Activated CD4-positive, alpha-beta T cell treated with anti-CD3 and anti-CD28 coated beads for 1 hour (primary cell): ENCODE results near the gene GARIN5B.
A peak's percentile ranks its signal among the peaks of the same experiment; 100 is the strongest.

Experiments
- DNase-seq: peaks from one replicate; pipeline ENCODE4 v3.0.0-alpha.2; 2020

The GARIN5B gene

DNA sequence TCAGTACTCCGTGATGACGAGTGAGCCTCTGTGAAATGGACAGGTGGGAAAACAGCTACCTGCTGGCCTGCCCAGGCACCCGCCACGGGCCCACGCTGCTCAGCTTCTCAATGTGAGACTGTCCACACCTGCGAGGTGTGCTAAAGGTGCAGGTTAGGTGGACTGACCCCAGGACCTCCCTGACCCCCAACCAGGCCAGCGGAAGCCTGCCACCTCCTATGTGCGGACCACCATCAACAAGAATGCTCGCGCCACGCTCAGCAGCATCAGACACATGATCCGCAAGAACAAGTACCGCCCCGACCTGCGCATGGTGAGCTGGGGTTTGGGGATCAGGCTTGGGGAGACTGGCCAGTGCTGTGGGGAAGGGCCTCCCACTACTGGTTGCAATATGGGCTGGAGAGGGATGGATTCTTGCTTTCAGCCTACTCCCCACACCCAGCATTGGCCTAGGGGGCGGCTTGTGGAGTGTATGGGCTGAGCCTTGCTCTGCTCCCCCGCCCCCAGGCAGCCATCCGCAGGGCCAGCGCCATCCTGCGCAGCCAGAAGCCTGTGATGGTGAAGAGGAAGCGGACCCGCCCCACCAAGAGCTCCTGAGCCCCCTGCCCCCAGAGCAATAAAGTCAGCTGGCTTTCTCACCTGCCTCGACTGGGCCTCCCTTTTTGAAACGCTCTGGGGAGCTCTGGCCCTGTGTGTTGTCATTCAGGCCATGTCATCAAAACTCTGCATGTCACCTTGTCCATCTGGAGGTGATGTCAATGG lies 24.9 kb upstream of the GARIN5B start:
- DNase-seq = no peak

DNA sequence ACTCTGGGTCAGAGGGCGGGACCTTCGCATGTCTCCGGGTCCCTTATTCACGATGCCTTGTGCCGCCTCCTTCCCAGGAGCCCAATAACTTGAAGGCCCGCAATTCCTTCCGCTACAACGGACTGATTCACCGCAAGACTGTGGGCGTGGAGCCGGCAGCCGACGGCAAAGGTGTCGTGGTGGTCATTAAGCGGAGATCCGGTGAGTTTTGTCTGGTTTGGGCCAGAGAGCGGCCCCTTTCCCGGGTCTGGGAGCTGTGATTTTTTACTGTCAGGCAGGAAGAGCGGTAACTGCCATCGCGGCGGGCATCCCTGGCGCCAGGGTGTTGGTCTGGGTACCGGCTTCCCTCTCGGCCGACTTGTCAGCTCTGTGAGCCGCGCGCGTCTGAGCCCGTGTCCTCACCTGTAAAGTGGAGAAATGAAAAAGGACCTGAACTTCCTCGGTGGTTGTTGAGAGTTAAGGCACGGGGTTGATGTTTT lies 23.5 kb upstream of the GARIN5B start:
- DNase-seq = no peak

DNA sequence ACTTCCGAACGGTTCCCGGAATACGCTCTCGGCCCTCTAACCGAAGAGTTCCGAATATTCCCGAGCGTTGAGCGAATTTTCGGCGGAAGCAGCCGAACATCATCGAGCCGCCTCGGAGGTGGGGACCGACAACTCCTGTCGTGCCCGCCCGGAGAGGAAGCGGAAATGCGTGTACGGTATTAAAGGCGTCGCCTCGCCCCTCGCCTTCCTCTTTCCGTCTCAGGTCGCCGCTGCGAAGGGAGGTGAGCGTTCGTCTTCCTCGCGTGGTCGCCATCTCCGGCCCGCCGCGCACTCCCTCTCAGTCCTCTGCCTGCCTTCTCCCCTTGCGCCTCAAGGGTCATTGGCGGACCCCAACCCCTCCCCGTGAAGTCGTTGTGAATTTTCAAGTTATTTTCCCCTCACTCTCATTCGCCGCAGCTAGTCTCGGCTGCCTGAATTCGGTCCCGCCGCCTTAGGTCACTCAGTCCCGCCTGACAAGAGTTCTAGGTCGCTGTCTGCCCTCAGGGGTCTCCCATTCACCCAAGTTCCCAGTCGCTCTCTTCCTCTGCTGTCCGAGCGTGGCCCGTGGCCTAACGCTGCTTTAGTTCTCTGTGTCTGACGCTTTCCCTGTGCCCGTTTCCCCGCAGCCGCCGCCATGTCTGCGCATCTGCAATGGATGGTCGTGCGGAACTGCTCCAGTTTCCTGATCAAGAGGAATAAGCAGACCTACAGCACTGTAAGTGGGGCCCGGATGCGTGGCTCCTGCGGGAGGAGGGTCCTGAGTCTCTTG lies 22.8 kb upstream of the GARIN5B start, which contains the start of gene RPL28:
RPL28 (plus strand) TSS at position 209 of the 769 bp plus-strand sequence; CDS start at position 635, 426 bp downstream.
- DNase-seq = peak; percentile 98

DNA sequence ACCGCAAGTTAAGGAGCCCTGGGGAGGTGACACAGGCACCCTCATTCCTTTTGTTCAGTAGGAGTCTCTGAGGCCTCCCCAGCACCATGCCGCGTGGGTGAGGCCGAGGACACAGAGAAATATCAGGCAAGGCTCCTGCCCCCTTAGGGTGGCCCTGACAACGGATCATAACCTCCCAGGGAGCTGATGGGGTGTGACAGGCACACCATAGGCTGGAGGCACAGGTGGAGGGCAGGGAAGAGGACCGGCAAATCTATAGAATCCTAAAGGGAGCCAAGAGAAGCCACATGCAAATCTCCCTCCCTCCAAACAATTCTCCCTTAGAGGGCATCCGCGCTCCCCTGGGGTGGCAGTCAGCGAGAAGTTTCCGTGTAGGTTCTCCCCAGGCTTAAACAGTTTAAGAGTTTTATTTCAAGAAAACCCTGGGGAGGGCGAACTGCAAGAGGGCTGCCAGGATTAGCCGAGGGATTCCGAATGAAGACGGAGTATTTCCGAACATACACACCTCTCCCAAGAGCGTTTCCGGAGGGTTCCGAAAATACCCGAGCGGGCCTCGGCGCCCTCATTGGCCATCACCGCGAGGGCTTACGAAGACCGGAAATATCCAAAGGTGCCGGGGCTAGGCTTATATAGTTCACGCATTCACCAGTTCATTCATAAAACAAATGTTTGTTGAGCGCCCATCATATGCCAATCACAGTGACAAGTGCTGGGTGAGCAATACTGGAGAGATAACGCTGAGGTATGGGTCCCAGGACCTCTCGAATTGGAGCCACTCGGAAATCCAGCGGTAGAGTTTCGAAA lies 22.1 kb upstream of the GARIN5B start:
- DNase-seq = peak; percentile 87

DNA sequence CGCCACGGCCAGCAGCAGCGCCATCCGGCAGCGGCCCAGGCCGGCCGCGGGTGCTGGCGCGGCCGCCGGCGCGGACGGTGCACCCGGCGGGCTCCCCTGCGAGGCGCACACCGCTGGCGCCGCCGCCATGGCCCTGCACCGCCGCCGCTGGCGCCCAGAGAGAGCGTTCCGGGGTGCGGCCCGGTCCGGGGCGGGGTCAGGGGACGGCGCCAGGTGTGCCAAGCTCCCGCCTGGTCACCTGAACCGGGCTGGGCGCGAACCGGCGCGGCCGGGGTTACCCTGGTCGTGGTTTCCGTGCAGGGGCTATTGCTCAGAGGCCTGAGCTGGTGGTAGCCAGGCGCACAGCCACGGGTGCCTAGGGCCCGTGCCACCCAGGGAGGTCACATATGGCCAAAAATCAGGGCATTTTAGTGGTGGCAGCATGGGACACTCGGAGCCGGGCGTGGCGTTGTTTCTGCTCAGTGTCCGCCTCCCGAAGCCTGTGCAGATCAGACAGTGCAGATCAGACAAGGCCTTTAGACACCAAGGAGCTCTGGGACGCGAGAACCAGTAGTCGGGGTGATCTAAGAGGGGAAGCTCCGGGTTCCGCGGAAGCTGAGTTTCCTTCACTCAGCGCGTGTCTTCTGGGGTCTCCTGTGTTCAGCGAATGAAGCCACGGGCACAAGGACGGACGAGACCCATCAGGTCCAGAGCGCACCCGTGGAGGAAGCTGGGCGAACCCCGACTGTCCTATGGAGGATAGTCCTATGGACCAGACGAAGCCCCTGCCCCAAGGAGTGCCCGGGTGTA lies 21.3 kb upstream of the GARIN5B start, which contains the start of gene TMEM238:
TMEM238 (minus strand) TSS at position 162 of the 789 bp plus-strand sequence; CDS start at position 129, 33 bp downstream.
- no peak for DNase-seq

DNA sequence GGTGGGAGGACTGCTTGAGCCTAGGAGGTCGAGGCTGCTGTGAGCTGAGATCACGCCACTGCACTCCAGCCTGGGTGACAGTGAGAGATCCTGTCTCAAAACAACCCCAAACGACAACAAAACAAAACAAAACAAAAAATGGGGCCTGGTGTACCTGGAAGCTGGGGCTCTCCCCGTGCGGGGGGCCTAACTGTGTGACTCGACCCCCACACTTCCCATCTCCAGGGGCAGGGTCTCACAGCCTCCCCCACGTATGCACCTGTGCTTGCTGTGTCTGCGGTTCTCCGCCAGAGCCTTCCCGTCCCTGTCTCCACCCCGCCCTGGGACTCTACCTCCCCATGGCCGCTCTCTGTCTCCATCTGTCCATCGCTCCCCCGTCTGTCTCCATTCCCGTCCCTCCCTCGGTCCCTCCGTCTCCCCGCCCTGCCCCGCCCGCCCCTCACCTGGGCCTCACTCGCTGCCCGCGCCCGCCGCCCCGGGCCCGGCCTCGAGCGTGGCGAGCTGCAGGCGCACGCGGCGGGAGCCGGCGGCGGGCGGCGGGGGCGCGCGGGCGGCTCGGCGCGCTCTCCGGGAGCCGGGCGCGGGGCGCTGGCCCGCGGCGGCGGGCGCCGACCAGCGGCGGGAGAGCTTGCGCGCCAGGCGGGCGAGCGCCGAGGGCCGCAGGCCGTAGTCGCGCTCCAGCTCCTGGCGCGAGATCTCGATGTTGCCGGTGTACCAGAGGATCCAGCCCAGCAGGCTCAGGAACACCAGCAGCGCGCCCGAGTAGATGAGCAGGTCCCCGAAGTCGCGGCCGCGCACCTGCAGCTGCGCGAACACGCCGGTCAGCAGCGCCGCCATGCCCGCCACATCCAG lies 20.4 kb upstream of the GARIN5B start:
- DNase-seq = peak; percentile 24

DNA sequence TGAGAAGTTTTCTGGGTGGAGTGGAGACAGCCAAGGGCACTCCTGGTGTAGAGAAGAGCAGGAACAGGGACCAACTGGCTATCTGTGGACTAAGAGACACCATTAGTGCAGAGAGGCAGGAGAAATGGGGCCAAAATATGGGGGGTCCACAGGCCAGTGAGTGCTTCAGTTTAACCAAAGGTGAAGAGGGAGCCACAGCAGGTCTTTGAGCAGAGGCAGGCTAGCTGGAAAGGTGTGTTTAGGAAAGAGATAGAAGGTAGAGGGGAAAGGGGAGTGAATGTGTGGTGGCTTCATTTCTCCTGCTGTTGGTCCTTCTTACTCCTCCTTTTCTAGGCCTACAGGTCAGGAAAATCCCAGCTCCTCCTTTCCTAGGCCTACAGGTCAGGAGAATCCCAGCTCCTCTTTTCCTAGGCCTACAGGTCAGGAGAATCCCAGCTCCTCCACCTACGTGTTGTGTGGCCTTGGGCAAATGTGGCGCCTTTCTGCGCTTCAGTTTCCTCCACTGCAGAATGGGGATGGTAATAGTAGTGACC lies 19.5 kb upstream of the GARIN5B start:
- DNase-seq = no peak

DNA sequence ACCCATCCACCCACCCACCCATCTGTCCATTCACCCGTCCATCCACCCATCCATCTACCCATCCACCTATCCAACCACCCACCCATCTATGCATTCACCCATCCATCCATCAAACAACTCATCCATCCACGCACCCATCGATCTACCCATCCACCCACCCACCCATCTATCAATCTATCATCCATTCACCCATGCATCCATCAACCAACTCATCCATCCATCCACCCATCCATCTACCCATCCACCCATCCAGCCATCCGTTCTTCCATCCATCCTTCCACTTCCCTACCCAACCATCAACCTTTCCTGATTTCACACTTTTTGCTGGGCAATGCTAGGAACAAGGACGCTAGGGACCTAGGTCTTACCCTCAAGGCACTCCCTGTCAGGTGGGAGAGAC lies 19.0 kb upstream of the GARIN5B start:
- no peak for DNase-seq

DNA sequence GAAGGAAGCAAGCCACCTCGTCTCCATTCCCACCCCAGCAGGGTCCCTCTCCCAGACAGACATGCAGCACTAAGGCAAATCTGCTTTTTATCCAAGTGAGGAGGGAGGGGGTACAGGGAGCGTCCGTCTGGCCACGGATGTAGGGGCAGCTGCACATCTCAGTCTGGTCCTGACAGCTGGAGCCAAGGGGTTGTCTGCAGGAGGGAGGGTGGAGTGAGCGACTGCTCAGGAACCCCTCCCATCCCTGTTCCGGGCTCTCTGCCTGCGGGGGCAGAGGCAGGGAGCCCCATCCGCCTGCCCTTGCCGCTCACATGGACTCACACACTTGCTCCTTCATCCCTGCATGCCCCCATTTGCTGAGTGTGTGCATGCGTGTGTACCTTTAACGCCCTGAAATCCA lies 16.1 kb upstream of the GARIN5B start:
- DNase-seq = no peak

DNA sequence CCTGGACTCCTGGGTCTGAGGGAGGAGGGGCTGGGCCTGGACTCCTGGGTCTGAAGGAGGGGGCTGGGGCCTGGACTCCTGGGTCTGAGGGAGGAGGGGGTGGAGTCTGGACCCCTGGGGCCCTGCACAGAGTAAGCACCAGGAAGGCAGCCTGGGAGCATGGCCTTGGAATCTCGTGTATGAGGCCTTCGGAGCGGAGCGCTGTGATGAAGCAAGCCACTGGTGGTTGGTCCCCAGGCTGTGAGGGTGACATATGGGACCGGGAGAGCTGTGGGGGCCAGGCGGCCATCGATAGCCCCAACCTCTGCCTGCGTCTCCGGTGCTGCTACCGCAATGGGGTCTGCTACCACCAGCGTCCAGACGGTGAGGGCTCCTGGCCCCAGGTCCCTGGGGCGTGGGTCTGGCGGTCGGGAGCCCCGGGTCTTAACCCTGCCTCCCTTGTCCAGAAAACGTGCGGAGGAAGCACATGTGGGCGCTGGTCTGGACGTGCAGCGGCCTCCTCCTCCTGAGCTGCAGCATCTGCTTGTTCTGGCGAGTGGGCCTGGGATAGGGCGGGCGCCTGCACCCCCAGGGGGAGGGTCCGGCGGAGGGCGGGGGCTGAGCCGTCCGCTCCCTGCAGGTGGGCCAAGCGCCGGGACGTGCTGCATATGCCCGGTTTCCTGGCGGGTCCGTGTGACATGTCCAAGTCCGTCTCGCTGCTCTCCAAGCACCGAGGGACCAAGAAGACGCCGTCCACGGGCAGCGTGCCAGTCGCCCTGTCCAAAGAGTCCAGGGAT lies 14.5 kb upstream of the GARIN5B start:
- no peak for DNase-seq

DNA sequence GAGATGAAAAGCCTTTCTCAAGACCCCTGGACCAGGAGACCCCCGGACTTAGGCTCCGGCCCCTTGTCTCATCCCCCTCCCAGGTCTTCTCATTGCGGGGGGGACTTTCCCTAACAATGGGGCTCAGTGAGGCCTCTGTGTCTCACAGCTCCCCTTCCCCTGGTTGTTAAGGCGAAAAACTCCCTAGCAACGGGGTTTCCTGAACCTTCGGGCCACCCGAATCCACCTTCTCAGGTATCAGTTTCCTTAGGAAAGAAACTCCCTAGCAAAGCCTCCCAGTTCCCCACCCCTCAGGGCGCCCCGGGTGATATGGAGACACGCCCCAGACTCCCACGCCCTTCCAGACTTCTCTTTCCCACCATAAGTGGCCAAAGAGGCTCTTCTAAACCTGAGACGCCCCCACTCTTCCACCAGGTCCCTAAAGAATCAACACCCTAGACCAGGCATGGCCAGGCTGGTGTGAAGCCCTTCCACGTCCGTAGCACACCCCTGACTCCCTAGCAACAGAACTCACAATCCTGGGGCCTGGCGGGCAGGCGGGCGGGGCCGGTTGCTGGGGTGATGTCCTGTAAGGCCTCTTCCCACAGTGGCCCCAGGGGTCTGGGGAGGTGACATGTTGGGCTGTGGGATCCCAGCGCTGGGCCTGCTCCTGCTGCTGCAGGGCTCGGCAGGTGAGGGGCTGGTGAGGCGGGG lies 13.3 kb upstream of the GARIN5B start, which contains the start of gene TMEM190:
TMEM190 (plus strand) TSS at position 586 of the 693 bp plus-strand sequence; CDS start at position 614, 28 bp downstream.
- DNase-seq = no peak

DNA sequence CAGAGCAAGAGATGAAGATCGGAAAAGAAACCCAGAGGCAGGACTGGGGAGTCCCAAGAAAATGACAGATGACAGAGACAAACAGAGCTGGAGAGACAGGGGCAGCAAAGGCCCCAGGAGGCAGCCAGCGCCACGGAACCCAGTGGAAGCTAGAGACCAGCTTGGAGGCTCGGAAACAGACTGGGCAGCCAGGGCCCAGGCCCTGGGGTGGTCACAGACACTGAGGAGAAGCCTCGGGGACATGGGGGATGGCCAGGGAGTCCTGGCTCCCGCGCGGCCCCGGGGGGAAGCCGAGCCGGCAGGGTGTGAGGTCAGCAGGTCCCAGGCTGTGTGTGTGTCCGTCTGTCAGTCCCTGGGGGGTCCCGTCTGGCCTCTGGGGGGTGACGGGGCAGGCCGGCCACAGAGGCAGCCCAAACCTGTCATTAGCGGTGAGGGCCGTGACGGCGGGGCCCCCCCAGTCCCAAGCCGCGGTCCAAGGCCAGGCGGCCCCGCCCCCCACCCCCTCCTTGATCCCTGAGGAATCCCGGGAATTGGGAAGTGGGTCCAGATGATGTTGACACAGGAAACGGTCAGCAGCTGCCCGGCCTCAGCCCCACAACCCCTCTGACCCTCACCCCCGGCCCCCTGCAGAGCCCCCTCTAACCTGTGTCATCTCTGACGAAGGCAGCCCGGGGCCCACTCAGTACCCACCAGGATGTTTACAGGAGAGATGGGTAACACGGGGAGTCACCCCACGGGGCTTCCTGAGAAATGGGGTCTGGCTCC lies 11.1 kb upstream of the GARIN5B start:
- no peak for DNase-seq

DNA sequence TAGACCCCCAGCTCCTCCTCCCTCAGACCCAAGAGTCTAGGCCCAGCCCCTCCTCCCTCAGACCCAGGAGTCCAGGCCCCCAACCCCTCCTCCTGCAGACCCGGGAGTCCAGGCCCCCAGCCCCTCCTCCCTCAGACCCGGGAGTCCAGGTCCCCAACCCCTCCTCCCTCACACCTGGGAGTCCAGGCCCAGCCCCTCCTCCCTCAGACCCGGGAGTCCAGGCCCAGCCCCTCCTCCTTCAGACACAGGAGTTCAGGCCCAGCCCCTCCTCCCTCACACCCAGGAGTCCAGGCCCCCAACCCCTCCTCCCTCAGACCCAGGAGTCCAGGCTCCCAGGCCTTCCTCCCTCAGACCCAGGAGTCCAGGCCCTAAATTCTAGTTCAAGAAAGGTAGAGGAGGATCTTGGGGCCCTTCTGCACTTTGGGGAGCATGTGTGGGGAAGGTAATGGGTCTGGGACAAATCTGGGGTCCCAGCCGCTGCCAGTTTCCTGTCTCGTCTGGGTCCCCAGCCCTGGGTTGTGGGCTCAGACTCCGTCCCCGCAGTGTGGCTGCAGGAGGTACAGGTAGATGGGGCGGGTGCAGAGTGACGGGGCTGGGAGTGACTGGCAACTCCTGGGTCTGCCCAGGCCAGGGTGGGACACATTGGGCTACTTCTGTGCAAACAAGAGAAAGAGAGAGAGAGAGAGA lies 10.4 kb upstream of the GARIN5B start:
- DNase-seq = no peak

DNA sequence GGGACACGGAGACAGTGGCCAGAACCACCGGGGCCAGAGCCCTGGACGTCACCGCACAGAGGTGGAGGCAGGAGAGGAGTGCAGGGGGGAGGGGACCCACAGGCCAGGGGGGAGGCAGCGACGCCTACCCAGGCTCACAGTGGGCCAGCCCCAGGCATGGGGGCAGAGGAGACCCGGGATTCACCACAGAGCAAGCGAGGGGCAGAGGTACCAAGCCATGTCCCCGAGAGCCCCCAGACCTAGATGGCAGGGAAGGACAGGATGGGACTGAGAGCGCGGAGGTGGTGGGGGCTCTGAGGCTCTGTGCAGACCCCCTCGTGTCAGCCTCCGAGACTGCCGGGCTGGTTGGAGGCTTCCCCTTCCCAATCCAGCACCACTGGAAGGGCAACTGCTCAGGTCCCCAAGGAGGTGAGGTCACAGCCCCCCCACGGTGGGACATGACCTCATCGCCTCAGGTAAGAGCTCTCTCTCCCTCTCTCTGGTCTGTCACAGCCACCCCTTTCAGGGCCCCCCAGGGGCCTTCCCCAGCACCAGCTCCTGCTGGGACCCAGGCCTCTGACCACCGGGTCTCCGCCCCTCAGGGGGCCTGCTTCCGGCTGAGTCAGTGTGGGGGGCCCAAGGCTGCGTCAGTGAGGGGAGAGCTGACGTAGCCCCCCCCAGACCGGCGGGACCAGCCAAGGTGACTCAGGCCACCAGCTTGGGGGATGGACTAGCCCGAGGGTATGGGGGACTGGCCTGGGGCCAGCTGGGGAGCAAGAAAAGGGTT lies 9.4 kb upstream of the GARIN5B start:
- DNase-seq = no peak

DNA sequence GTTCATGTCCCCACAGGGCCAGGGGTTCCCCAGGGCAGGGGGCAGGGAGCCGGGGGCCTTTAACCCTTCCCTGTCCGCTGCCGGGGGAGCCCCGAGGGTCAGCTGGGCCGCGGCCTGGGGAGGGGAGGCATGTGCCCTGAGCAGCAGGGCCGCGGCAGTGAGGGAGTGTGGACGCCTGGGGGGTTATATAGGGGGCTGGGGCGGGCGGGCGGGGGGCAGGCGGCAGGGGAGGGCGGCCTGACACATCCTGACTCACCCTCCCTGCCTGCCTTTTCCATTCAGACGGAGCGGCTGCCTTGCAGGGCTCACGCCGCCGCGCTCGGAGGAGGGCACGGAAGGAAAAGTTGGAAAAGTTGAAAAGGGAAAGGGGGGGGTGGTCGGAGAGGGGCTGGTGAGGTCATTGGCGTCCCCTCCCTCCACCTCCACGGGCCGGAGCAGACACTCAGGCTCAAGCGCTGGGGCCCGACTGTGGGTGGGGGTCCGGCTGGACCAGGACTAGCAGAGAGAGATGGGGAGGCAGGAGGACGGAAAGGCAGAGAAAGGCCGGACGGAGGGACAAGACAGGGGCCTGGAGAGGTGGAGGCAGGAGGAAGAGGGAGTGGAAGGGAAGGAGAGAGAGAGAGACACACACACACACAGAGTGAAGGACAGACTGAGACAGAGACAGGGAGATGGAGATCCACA lies 7.4 kb upstream of the GARIN5B start, which contains the start of gene IL11:
IL11 (minus strand) TSS at position 159 of the 684 bp plus-strand sequence; CDS start at position 6, 153 bp downstream.
- DNase-seq = no peak

DNA sequence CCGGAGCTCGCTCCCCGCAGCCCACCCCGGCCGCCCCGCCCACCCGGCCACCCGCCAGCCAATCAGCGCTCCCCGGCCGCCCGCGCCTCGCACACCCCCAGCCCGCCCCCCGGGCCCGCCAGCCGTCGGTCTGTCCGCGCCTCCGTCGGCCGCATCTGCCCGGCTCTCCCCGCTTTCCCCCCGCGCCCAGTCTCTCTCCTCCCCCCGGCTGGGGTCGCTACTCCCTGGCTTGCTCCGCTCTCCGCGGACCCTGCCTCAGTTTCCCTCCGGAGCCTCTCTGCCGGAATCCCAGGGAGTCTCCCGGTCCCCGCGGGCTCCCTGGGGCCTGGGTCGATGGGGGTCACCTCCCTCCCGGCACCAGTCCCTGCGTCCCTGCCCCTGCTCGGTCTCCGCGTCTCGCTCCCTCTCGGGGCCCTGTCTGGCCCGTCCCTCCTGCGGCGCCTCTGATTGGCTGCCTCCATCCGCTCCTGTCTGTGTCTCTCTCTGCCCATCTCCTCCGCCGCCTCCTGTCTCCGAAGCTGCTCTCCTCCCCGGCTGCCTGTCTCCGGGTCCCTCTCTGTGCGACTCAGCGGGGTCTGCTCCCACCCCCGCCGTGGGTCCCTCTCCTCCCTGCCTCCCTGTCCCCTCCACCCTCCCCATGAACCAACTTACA lies 6.7 kb upstream of the GARIN5B start:
- no peak for DNase-seq
